ENCODE data around the gene OSGEP.

The OSGEP gene

DNA sequence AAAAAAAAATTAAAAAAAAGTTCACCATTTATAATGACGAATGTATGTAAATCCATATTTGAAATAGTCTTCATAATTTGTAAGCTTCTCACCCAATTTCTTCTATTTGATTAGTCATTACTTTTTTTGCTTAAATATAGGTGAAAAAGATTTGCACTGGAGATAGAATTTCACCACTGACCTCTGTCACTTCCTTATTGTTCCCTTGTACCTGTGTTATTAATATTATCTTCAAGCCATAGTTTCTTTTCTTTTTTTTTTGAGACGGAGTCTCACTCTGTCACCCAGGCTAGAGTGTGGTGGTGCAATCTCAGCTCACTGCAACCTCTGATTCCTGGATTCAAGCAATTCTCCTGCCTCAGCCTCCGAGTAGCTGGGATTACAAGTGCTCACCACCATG, 57.1 kb downstream of the OSGEP start:
- ChIA-PET CTCF (no interaction called here), POLR2A (no interaction called here)
- no peak for TF ChIP-seq FOXM1 (IDR thresholded peaks at IDR 0.05; ENCODE audit: borderline replicate concordance)
- TF ChIP-seq TARDBP (IDR thresholded peaks at IDR 0.05): no peak
- TF ChIP-seq, protein P1, sequence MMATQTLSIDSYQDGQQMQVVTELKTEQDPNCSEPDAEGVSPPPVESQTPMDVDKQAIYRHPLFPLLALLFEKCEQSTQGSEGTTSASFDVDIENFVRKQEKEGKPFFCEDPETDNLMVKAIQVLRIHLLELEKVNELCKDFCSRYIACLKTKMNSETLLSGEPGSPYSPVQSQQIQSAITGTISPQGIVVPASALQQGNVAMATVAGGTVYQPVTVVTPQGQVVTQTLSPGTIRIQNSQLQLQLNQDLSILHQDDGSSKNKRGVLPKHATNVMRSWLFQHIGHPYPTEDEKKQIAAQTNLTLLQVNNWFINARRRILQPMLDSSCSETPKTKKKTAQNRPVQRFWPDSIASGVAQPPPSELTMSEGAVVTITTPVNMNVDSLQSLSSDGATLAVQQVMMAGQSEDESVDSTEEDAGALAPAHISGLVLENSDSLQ (IDR thresholded peaks at IDR 0.05): no peak
- TF ChIP-seq NFRKB (IDR thresholded peaks at IDR 0.05): no peak
- no peak for TF ChIP-seq SUZ12 (IDR thresholded peaks at IDR 0.05)
- TF ChIP-seq ELF4 (IDR thresholded peaks at IDR 0.05): no peak
- TF ChIP-seq ARNT (IDR thresholded peaks at IDR 0.05): no peak
- TF ChIP-seq FOXA1 (IDR thresholded peaks at IDR 0.05): no peak
- TF ChIP-seq FOXK2 (IDR thresholded peaks at IDR 0.05): no peak
- TF ChIP-seq CTBP1 (IDR thresholded peaks at IDR 0.05; ENCODE audit: borderline replicate concordance): no peak

More for the DNA sequence above, 57.1 kb downstream of the OSGEP start:
- no peak for DNase-seq (ENCODE audit: extremely low spot score)
